CD4-positive, CD25-positive, alpha-beta regulatory T cell (primary cell): ENCODE measurements around the gene CTNNA2. TPM values are rescaled to one million over a fixed set of nuclear protein-coding genes. Genes with fewer than 3 reads are reported as not detected.

Source experiments
- ATAC-seq, 2 donors: fragments of 150-1000 bp; cut with Tn5 transposase; one replicate each; pipeline ENCODE4 v1.10.0; 2021; ENCODE audit warnings: low read depth in 2 of 2, moderate number of reproducible peaks in 2 of 2, moderate library complexity in 1 of 2
- DNase-seq, 3 donors: peaks; one replicate each; pipeline versions ENCODE4 v3.0.0 to v3.0.0-alpha.2; 2012 to 2022; ENCODE audit warnings: mixed read lengths in 1 of 3
- H3K27ac ChIP-seq: one replicate; pipeline ENCODE4 v1.7.0; 2013; ENCODE audit warnings: mild to moderate bottlenecking, low read length; ENCODE audit not compliant: insufficient read depth, poor library complexity, severe bottlenecking
- H3K27me3 ChIP-seq: one replicate; pipeline ENCODE4 v1.7.0; 2013; ENCODE audit warnings: low read length; ENCODE audit not compliant: control insufficient read depth, insufficient read depth
- H3K36me3 ChIP-seq: one replicate; pipeline ENCODE4 v1.7.0; 2013; ENCODE audit warnings: mild to moderate bottlenecking, low read length, moderate library complexity; ENCODE audit not compliant: control insufficient read depth, insufficient read depth
- H3K4me1 ChIP-seq: 2 replicates; pipeline ENCODE4 v1.7.0; 2013; ENCODE audit warnings: mild to moderate bottlenecking, low read length; ENCODE audit not compliant: insufficient read depth, control insufficient read depth, poor library complexity, severe bottlenecking
- H3K4me3 ChIP-seq: one replicate; pipeline ENCODE4 v1.7.0; 2013; ENCODE audit warnings: low read depth, mild to moderate bottlenecking, low read length, moderate library complexity
- H3K9me3 ChIP-seq, 2 experiments: 1 replicate in 1 of 2; 2 replicates in 1 of 2; pipeline ENCODE4 v1.7.0; 2013; ENCODE audit warnings: low read length in 2 of 2, mild to moderate bottlenecking in 1 of 2, moderate library complexity in 1 of 2; ENCODE audit not compliant: control insufficient read depth in 2 of 2
- H3K27ac Mint-ChIP-seq, 3 donors: one replicate each; pipeline ENCODE4 v1.8.0; 2020 to 2022; ENCODE audit warnings: mild to moderate bottlenecking in 3 of 3, mixed read lengths in 3 of 3, moderate library complexity in 2 of 3
- H3K27me3 Mint-ChIP-seq: one replicate; pipeline ENCODE4 v1.8.0; 2022; ENCODE audit warnings: mild to moderate bottlenecking, mixed read lengths
- H3K36me3 Mint-ChIP-seq: one replicate; pipeline ENCODE4 v1.8.0; 2020; ENCODE audit warnings: mixed read lengths
- H3K4me1 Mint-ChIP-seq, 4 donors: one replicate each; pipeline ENCODE4 v1.8.0; 2020 to 2022; ENCODE audit warnings: mixed read lengths in 4 of 4, mild to moderate bottlenecking in 1 of 4
- H3K4me3 Mint-ChIP-seq, 4 donors: one replicate each; pipeline ENCODE4 v1.8.0; 2020 to 2022; ENCODE audit warnings: mild to moderate bottlenecking in 4 of 4, mixed read lengths in 4 of 4, moderate library complexity in 3 of 4
- H3K9me3 Mint-ChIP-seq, 7 donors: one replicate each; pipeline ENCODE4 v1.8.0; 2020 to 2022; ENCODE audit warnings: mixed read lengths in 7 of 7, mild to moderate bottlenecking in 3 of 7, moderate library complexity in 2 of 7
- polyA plus RNA-seq, 4 donors: library from polyadenylated mRNA; unstranded; fragments of 300-500 nt; fragmentation: Illumina TruSeq; gene quantifications; one replicate each; pipeline ENCODE4 v1.2.3, GENCODE V29; 2021
- total RNA-seq: library from RNA; stranded (reverse); gene quantifications from one replicate; pipeline ENCODE4 v1.2.3, GENCODE V29; 2022

The CTNNA2 gene
- total and polyA plus RNA-seq, 5 donors from 2014 or later = not detected

DNA sequence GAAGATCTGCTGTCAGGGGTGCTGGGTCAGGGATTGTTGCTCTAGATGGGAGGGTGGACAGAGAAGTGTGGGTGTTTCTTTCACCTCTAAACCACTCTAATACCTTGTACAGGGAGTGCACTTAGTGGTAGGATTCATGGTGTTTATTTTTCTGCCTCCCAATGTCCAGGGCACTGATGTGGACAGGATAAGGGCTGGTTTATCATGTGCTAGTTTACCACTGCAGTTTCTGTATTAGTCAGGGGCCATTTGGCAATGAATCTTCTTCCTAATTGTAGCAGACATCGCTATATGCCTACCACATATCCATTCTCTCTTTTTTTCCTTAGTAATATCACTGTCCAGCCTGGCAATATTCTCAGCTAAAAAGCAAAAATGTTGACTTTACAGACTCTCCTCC lies 842.0 kb downstream of the CTNNA2 start:
- Mint-ChIP-seq H3K27ac (no peak overlapping the region), H3K9me3 (peaks cover 0 to 8% (median 6%) of the 10 kb centered on the region in 7 donors), H3K36me3 (no peaks in the 10 kb centered on the region), H3K4me3 (no peak overlapping the region), H3K27me3 (no peaks in the 10 kb centered on the region), H3K4me1 (no peaks in the 10 kb centered on the region)
- no peak for ATAC-seq
- Histone ChIP-seq H3K9me3 (no peaks in the 10 kb centered on the region), H3K27me3 (no peaks in the 10 kb centered on the region), H3K36me3 (no peaks in the 10 kb centered on the region), H3K4me1 (no peaks in the 10 kb centered on the region), H3K27ac (no peak overlapping the region), H3K4me3 (no peak overlapping the region)
- DNase-seq = no peak

DNA sequence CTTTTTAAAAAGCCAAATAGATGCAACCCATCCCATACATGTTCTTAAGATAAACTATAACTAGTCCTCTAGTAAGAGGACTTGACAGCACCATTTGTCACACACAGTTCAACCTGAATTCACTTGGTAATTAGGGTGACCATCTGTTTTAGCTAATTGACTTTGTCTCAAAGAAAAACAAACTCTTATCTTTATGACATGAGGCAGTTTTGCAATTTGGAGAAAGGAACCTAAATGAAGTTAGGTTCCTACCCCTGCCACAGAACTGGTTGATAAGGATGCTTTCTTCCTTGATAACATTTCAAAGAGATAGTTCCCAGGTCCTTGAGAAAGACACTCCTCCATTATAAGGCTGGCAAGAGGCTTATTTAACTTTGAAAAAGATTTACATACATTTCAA lies 849.1 kb downstream of the CTNNA2 start:
- H3K4me1 ChIP-seq = no peaks in the 10 kb centered on the region
- DNase-seq (no peak), ATAC-seq (no peak)
- H3K36me3 ChIP-seq = no peaks in the 10 kb centered on the region
- H3K27ac Mint-ChIP-seq = no peak overlapping the region
- peaks cover 2 to 14% (median 6%) of the 10 kb centered on the region in 7 donors for H3K9me3 Mint-ChIP-seq
- H3K27me3 Mint-ChIP-seq = no peaks in the 10 kb centered on the region
- no peak overlapping the region for H3K27ac ChIP-seq
- H3K27me3 ChIP-seq = no peaks in the 10 kb centered on the region
- H3K36me3 Mint-ChIP-seq = no peaks in the 10 kb centered on the region
- H3K4me3 ChIP-seq = no peak overlapping the region
- no peaks in the 10 kb centered on the region for H3K9me3 ChIP-seq
- H3K4me1 Mint-ChIP-seq = no peaks in the 10 kb centered on the region
- no peak overlapping the region for H3K4me3 Mint-ChIP-seq

- Histone ChIP-seq H3K4me1 (no peaks in the 10 kb centered on the region), H3K9me3 (no peaks in the 10 kb centered on the region), H3K27ac (no peak overlapping the region), H3K27me3 (no peaks in the 10 kb centered on the region), H3K4me3 (no peak overlapping the region), H3K36me3 (no peaks in the 10 kb centered on the region)
- H3K27ac Mint-ChIP-seq = no peak overlapping the region
- no peak overlapping the region for H3K4me3 Mint-ChIP-seq
- peaks cover 2 to 15% (median 5%) of the 10 kb centered on the region in 7 donors for H3K9me3 Mint-ChIP-seq
- ATAC-seq (no peak), DNase-seq (no peak)
- H3K4me1 Mint-ChIP-seq = no peaks in the 10 kb centered on the region
- no peaks in the 10 kb centered on the region for H3K27me3 Mint-ChIP-seq
- H3K36me3 Mint-ChIP-seq = no peaks in the 10 kb centered on the region
Observed at GRCh38 chr2:80363330-80363729, 850.5 kb downstream of the CTNNA2 start.

GRCh38 chr2:80363791-80364349 lies 851.0 kb downstream of the CTNNA2 start:
- Mint-ChIP-seq H3K4me1 (no peaks in the 10 kb centered on the region), H3K36me3 (no peaks in the 10 kb centered on the region), H3K9me3 (peaks cover 2 to 15% (median 5%) of the 10 kb centered on the region in 7 donors), H3K27ac (no peak overlapping the region), H3K27me3 (no peaks in the 10 kb centered on the region), H3K4me3 (no peak overlapping the region)
- ATAC-seq = no peak
- Histone ChIP-seq H3K9me3 (no peaks in the 10 kb centered on the region), H3K27me3 (no peaks in the 10 kb centered on the region), H3K36me3 (no peaks in the 10 kb centered on the region), H3K4me1 (no peaks in the 10 kb centered on the region), H3K4me3 (no peak overlapping the region), H3K27ac (no peak overlapping the region)
- no peak for DNase-seq

DNA sequence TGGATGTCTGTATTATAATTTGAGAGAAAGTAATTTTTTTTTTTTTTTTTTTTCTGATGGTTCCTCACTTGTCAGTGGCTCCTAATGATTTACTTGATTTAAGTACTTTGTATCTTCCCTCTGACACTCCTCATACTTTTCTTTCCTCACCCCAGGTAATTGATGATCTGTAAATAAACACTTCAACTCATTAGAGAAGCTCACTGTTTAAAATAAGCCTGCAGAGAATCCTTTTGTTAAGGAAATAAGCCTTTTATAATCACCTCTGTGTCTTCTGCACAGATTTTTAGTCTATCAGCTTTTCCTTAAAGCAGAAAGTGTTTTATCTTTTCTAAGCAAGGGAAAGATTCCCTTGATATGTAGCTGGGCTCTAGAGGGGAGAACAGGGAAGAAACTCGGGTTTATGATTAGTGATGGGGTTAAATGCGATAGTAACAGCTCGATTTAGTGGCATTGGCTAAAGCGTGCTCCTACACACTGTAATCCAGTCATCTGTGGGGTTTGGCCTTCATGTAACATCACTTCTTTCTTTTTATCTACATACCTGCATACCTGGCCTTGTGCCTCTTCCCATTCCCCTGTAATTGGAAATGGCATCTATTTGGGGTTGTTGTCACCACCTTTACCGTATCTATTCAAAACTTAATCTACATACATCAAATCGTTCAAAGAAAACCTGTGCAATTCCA lies 851.8 kb downstream of the CTNNA2 start:
- no peak for ATAC-seq
- Histone ChIP-seq H3K4me3 (no peak overlapping the region), H3K9me3 (no peaks in the 10 kb centered on the region), H3K36me3 (no peaks in the 10 kb centered on the region), H3K4me1 (no peaks in the 10 kb centered on the region), H3K27ac (no peak overlapping the region), H3K27me3 (no peaks in the 10 kb centered on the region)
- Mint-ChIP-seq H3K9me3 (peaks cover 2 to 17% (median 5%) of the 10 kb centered on the region in 7 donors), H3K27me3 (no peaks in the 10 kb centered on the region), H3K4me3 (no peak overlapping the region), H3K27ac (no peak overlapping the region), H3K4me1 (no peaks in the 10 kb centered on the region), H3K36me3 (no peaks in the 10 kb centered on the region)
- no peak for DNase-seq

DNA sequence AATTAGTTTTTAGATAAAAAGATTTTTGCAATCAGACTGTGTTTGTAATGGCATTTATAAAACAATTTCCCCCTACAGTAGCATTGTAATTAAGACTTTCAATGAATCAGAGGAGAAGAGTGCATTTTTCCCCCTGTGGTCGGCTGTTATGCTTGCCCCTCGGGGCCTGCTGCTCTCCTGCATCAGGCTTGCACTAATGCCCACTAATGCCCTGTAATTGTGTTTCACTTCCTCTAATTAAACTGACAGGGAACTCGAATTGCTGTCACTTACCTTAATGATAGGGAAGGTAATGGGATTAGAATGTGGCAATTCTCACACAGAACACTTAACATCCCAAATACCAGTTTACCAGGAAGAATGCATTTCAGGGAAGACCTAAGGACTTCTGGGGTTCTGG lies 852.9 kb downstream of the CTNNA2 start:
- H3K4me1 ChIP-seq = no peaks in the 10 kb centered on the region
- no peak overlapping the region for H3K4me3 Mint-ChIP-seq
- H3K4me3 ChIP-seq = no peak overlapping the region
- ATAC-seq (no peak), DNase-seq (no peak)
- H3K36me3 Mint-ChIP-seq = no peaks in the 10 kb centered on the region
- no peaks in the 10 kb centered on the region for H3K4me1 Mint-ChIP-seq
- no peak overlapping the region for H3K27ac ChIP-seq
- H3K9me3 Mint-ChIP-seq = peaks cover 2 to 16% (median 5%) of the 10 kb centered on the region in 7 donors
- no peaks in the 10 kb centered on the region for H3K9me3 ChIP-seq
- H3K27me3 ChIP-seq = no peaks in the 10 kb centered on the region
- H3K27ac Mint-ChIP-seq = no peak overlapping the region
- H3K27me3 Mint-ChIP-seq = no peaks in the 10 kb centered on the region
- no peaks in the 10 kb centered on the region for H3K36me3 ChIP-seq

DNA sequence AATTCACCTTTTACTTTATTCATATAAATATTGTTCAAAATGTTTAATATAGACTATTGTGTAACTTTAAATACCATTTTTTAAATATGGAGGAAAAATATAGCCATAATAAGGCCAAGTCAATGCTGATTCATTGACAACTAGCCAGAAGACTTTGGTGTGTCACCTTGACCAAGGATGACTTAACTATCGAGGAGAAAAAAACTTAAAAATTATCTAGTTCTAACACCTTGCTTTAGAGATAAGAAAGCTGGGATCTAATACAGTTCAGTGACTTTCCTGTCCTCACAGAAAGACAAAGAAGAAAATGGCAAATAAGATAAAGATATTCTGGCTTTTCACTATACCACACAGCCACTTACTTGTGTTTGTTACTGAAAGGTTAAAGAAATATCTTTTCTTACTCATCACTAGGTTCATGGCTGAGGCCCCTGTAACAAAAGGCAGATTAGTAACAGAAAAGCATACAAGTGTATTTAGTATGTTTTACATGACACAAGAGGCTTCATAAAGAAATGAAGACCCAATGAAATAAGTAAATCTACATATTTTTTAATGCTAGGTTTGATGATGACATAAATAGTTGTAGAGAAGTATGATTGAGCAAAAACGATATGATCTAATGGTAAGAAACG lies 857.6 kb downstream of the CTNNA2 start:
- Histone ChIP-seq H3K9me3 (no peaks in the 10 kb centered on the region), H3K27me3 (no peaks in the 10 kb centered on the region), H3K4me1 (no peaks in the 10 kb centered on the region), H3K4me3 (no peak overlapping the region), H3K36me3 (no peaks in the 10 kb centered on the region), H3K27ac (no peak overlapping the region)
- H3K4me1 Mint-ChIP-seq = no peaks in the 10 kb centered on the region
- H3K4me3 Mint-ChIP-seq = no peak overlapping the region
- no peaks in the 10 kb centered on the region for H3K36me3 Mint-ChIP-seq
- DNase-seq = no peak
- H3K27ac Mint-ChIP-seq = no peak overlapping the region
- peaks cover 3 to 16% (median 6%) of the 10 kb centered on the region in 7 donors for H3K9me3 Mint-ChIP-seq
- no peaks in the 10 kb centered on the region for H3K27me3 Mint-ChIP-seq
- ATAC-seq = no peak

DNA sequence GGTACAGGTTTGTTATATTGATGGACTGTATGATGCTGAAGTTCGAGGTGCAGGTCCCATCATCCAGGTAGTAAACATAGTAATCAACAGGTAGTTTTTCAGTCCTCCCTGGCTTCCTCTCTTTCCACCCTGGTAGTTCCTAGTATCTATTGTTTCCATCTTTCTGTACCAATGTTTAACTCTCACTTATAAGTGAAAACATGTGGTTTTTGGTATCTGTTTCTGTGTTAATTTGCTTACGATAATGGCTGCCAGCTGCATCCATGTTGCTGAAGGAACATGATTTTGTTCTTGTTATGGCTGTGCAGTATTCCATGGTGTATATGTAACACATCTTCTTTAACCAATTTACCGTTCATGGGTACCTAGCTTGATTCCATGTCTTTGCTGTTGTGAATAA lies 861.3 kb downstream of the CTNNA2 start:
- Histone ChIP-seq H3K27ac (no peak overlapping the region), H3K27me3 (no peaks in the 10 kb centered on the region), H3K9me3 (no peaks in the 10 kb centered on the region), H3K4me1 (no peaks in the 10 kb centered on the region), H3K4me3 (no peak overlapping the region), H3K36me3 (no peaks in the 10 kb centered on the region)
- Mint-ChIP-seq H3K27me3 (no peaks in the 10 kb centered on the region), H3K27ac (no peak overlapping the region), H3K4me1 (no peaks in the 10 kb centered on the region), H3K9me3 (peaks cover 5 to 17% (median 10%) of the 10 kb centered on the region in 7 donors), H3K36me3 (no peaks in the 10 kb centered on the region), H3K4me3 (no peak overlapping the region)
- ATAC-seq (no peak), DNase-seq (no peak)
